Mesenchymal stem cell (in vitro differentiated cells and primary cell): Measurements from ENCODE around the gene SENP3.

ENCODE experiments used
- DNase-seq: peaks from one replicate; pipeline ENCODE4 v3.0.0-alpha.2; 2013
- H2AFZ ChIP-seq: one replicate; pipeline ENCODE4 v1.6.1; 2013; ENCODE audit warnings: low read depth, mild to moderate bottlenecking, control low read depth, inconsistent platforms, low read length, moderate library complexity
- H2AK5ac ChIP-seq: 2 replicates; pipeline ENCODE4 v1.6.1; 2013; ENCODE audit warnings: low read length, moderate library complexity, mild to moderate bottlenecking, inconsistent platforms; ENCODE audit not compliant: severe bottlenecking
- H2BK120ac ChIP-seq: one replicate; pipeline ENCODE4 v1.6.1; 2013; ENCODE audit warnings: low read depth, mild to moderate bottlenecking, inconsistent platforms, low read length, moderate library complexity
- H2BK12ac ChIP-seq, 2 experiments: one replicate each; pipeline ENCODE4 v1.6.1; 2013; ENCODE audit warnings: inconsistent platforms in 2 of 2, low read length in 2 of 2, mild to moderate bottlenecking in 2 of 2, moderate library complexity in 2 of 2, control low read depth in 1 of 2
- H2BK15ac ChIP-seq: one replicate; pipeline ENCODE4 v1.6.1; 2013; ENCODE audit warnings: mild to moderate bottlenecking, low read depth, inconsistent platforms; ENCODE audit not compliant: poor library complexity, severe bottlenecking
- H2BK5ac ChIP-seq: 2 replicates; pipeline ENCODE4 v1.6.1; 2013; ENCODE audit warnings: low read depth, mild to moderate bottlenecking, low read length, control low read depth, inconsistent platforms; ENCODE audit not compliant: poor library complexity, severe bottlenecking
- H3K14ac ChIP-seq, 2 experiments: one replicate each; pipeline ENCODE4 v1.6.1; 2013; ENCODE audit warnings: inconsistent platforms in 2 of 2, low read length in 2 of 2, control low read depth in 1 of 2, mild to moderate bottlenecking in 1 of 2, moderate library complexity in 1 of 2
- H3K18ac ChIP-seq, 2 experiments: one replicate each; pipeline ENCODE4 v1.6.1; 2013; ENCODE audit warnings: inconsistent platforms in 2 of 2, low read length in 2 of 2, control low read depth in 1 of 2, low read depth in 1 of 2, mild to moderate bottlenecking in 1 of 2
- H3K23ac ChIP-seq, 2 experiments: one replicate each; pipeline ENCODE4 v1.6.1; 2013; ENCODE audit warnings: inconsistent platforms in 2 of 2, low read length in 2 of 2, mild to moderate bottlenecking in 2 of 2, moderate library complexity in 2 of 2, control low read depth in 1 of 2
- H3K27ac ChIP-seq: 2 replicates; pipeline ENCODE4 v1.5.1; 2013; ENCODE audit warnings: mild to moderate bottlenecking, moderate library complexity, low read length, control low read depth, inconsistent platforms; ENCODE audit not compliant: poor library complexity, severe bottlenecking
- H3K27me3 ChIP-seq, 2 experiments: 2 replicates each; pipeline versions ENCODE4 v1.6.1 to v1.7.0; 2013; ENCODE audit warnings: low read length in 2 of 2, mild to moderate bottlenecking in 2 of 2, moderate library complexity in 2 of 2, control low read depth in 1 of 2, inconsistent platforms in 1 of 2; ENCODE audit not compliant: control insufficient read depth in 1 of 2, insufficient read depth in 1 of 2
- H3K36me3 ChIP-seq, 2 experiments: 2 replicates each; pipeline versions ENCODE4 v1.6.1 to v1.7.0; 2013; ENCODE audit warnings: low read length in 2 of 2, control low read depth in 1 of 2, inconsistent platforms in 1 of 2, low read depth in 1 of 2, mild to moderate bottlenecking in 1 of 2; ENCODE audit not compliant: insufficient read depth in 2 of 2, control insufficient read depth in 1 of 2
- H3K4ac ChIP-seq, 2 experiments: one replicate each; pipeline ENCODE4 v1.6.1; 2013; ENCODE audit warnings: inconsistent platforms in 2 of 2, low read length in 2 of 2, mild to moderate bottlenecking in 2 of 2, moderate library complexity in 2 of 2, control low read depth in 1 of 2, low read depth in 1 of 2
- H3K4me1 ChIP-seq: 2 replicates; pipeline ENCODE4 v1.6.1; 2013; ENCODE audit warnings: low read depth, low read length, control low read depth; ENCODE audit not compliant: control insufficient read depth, insufficient read depth
- H3K4me2 ChIP-seq: 2 replicates; pipeline ENCODE4 v1.6.1; 2013; ENCODE audit warnings: low read length, mild to moderate bottlenecking, inconsistent platforms; ENCODE audit not compliant: poor library complexity, severe bottlenecking
- H3K4me3 ChIP-seq, 2 experiments: 2 replicates each; pipeline versions ENCODE4 v1.5.1 to v1.7.0; 2013; ENCODE audit warnings: low read length in 2 of 2, mild to moderate bottlenecking in 2 of 2, control low read depth in 1 of 2, low read depth in 1 of 2; ENCODE audit not compliant: insufficient read depth in 1 of 2
- H3K79me1 ChIP-seq: replicated peaks from 2 replicates; pipeline ENCODE4 v1.6.1; 2013; ENCODE audit warnings: mild to moderate bottlenecking, control low read depth, low read length, inconsistent platforms; ENCODE audit not compliant: poor library complexity, severe bottlenecking
- H3K9ac ChIP-seq: 2 replicates; pipeline ENCODE4 v1.7.0; 2013; ENCODE audit warnings: mild to moderate bottlenecking, low read length, moderate library complexity
- H3K9me3 ChIP-seq: 2 replicates; pipeline ENCODE4 v1.7.0; 2013; ENCODE audit warnings: mild to moderate bottlenecking, low read length; ENCODE audit not compliant: control insufficient read depth
- H4K8ac ChIP-seq: one replicate; pipeline ENCODE4 v1.6.1; 2013; ENCODE audit warnings: inconsistent platforms, mild to moderate bottlenecking, low read length, moderate library complexity
- H4K91ac ChIP-seq: one replicate; pipeline ENCODE4 v1.6.1; 2013; ENCODE audit warnings: mild to moderate bottlenecking, low read length, inconsistent platforms
- WGBS: methylation state at CpG from one replicate; pipeline ENCODE4 v1.1.7; 2013; ENCODE audit warnings: mixed read lengths; 5-methylcytosine and 5-hydroxymethylcytosine counted together

SENP3 gene

DNA sequence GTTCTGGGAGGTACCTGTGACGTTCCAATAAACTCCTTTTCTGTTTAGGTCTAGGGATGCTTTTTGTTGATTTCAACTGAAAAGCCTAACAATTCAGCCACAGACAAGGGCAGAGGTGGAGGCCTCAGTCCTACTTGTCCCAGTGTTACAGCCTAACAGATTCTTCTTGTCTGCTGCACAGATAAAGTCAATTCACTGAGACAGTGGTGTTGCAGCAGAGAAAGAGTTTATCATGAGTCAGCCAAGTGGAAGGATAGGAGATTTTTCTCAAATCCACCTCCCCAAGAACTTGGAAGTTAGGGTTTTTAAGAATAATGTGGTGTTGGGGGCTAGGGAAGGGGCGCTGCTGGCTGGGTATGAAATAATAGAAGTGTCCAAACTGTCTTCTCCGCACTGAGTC, 23.7 kb upstream of the SENP3 start:
- no peaks in the 10 kb centered on the region for H3K79me1 ChIP-seq
- no peaks in the 10 kb centered on the region for H3K36me3 ChIP-seq
- H3K23ac ChIP-seq: no peak overlapping the region
- no peak overlapping the region for H2BK12ac ChIP-seq
- H2AK5ac ChIP-seq: no peak overlapping the region
- peaks cover 3% of the 10 kb centered on the region for H3K4me1 ChIP-seq
- no peak overlapping the region for H3K18ac ChIP-seq
- peaks cover 16% of the 10 kb centered on the region for H3K9me3 ChIP-seq
- H4K8ac ChIP-seq: no peak overlapping the region
- no peak overlapping the region for H2BK120ac ChIP-seq
- WGBS: 100% methylated on average over 2 of the region's 3 CpGs
- H3K4me3 ChIP-seq: no peak overlapping the region
- no peak overlapping the region for H3K14ac ChIP-seq
- no peak overlapping the region for H3K9ac ChIP-seq
- no peak overlapping the region for H3K4me2 ChIP-seq
- H2BK5ac ChIP-seq: no peak overlapping the region
- no peak overlapping the region for H4K91ac ChIP-seq
- no peak overlapping the region for H3K27ac ChIP-seq
- no peak for DNase-seq
- H3K4ac ChIP-seq: no peak overlapping the region
- no peak overlapping the region for H2BK15ac ChIP-seq
- H3K27me3 ChIP-seq: peaks cover 6 to 7% of the 10 kb centered on the region in 2 experiments
- no peak overlapping the region for H2AFZ ChIP-seq

GRCh38 chr17:7538891-7539545, 22.7 kb upstream of the SENP3 start:
- Histone ChIP-seq H2BK5ac (no peak overlapping the region), H3K79me1 (no peaks in the 10 kb centered on the region), H4K8ac (no peak overlapping the region), H3K4me2 (no peak overlapping the region), H3K23ac (no peak overlapping the region), H4K91ac (no peak overlapping the region), H2BK15ac (no peak overlapping the region), H3K27ac (no peak overlapping the region), H2AFZ (no peak overlapping the region), H3K4me1 (peaks cover 3% of the 10 kb centered on the region), H2BK120ac (no peak overlapping the region), H2AK5ac (no peak overlapping the region), H3K4ac (no peak overlapping the region), H3K4me3 (no peak overlapping the region), H3K18ac (no peak overlapping the region), H3K14ac (no peak overlapping the region), H3K9me3 (peaks cover 16% of the 10 kb centered on the region), H2BK12ac (no peak overlapping the region), H3K36me3 (no peaks in the 10 kb centered on the region), H3K9ac (no peak overlapping the region), H3K27me3 (peaks cover 14% of the 10 kb centered on the region in 2 experiments)
- no peak for DNase-seq
- 63% methylated on average over 11 of the region's 11 CpGs for WGBS

GRCh38 chr17:7541074-7541621, 20.6 kb upstream of the SENP3 start:
- no peak overlapping the region for H2BK120ac ChIP-seq

GRCh38 chr17:7544911-7545310, 16.8 kb upstream of the SENP3 start:
- H3K27ac ChIP-seq: no peak overlapping the region
- H4K91ac ChIP-seq: no peak overlapping the region
- no peaks in the 10 kb centered on the region for H3K36me3 ChIP-seq
- DNase-seq: no peak
- H2BK120ac ChIP-seq: no peak overlapping the region
- H3K4me3 ChIP-seq: no peak overlapping the region
- no peak overlapping the region for H3K14ac ChIP-seq
- no peak overlapping the region for H3K4ac ChIP-seq
- 75% methylated on average over 6 of the region's 6 CpGs for WGBS
- no peak overlapping the region for H2BK12ac ChIP-seq
- peaks cover 3% of the 10 kb centered on the region for H3K79me1 ChIP-seq
- no peak overlapping the region for H3K4me2 ChIP-seq
- peaks cover 14% of the 10 kb centered on the region in 2 experiments for H3K27me3 ChIP-seq
- H3K9me3 ChIP-seq: no peaks in the 10 kb centered on the region
- no peak overlapping the region for H4K8ac ChIP-seq
- no peak overlapping the region for H2AK5ac ChIP-seq
- no peak overlapping the region for H3K9ac ChIP-seq
- no peak overlapping the region for H2BK15ac ChIP-seq
- H2AFZ ChIP-seq: no peak overlapping the region
- H3K23ac ChIP-seq: no peak overlapping the region
- H3K18ac ChIP-seq: no peak overlapping the region
- H3K4me1 ChIP-seq: peaks cover 15% of the 10 kb centered on the region
- no peak overlapping the region for H2BK5ac ChIP-seq

More at GRCh38 chr17:7541074-7541621, 20.6 kb upstream of the SENP3 start:
- Histone ChIP-seq H2AFZ (no peak overlapping the region), H3K4me1 (peaks cover 3% of the 10 kb centered on the region), H2BK5ac (no peak overlapping the region), H3K23ac (no peak overlapping the region), H2BK12ac (no peak overlapping the region), H3K79me1 (no peaks in the 10 kb centered on the region), H3K9me3 (peaks cover 16% of the 10 kb centered on the region), H2AK5ac (no peak overlapping the region), H2BK15ac (no peak overlapping the region), H3K4me2 (no peak overlapping the region), H3K27ac (no peak overlapping the region), H3K18ac (no peak overlapping the region), H3K36me3 (no peaks in the 10 kb centered on the region), H3K4me3 (no peak overlapping the region), H3K9ac (no peak overlapping the region), H3K14ac (no peak overlapping the region), H3K27me3 (peaks cover 14% of the 10 kb centered on the region in 2 experiments), H4K91ac (no peak overlapping the region), H3K4ac (no peak overlapping the region), H4K8ac (no peak overlapping the region)
- no peak for DNase-seq
- WGBS: 83% methylated on average over 9 of the region's 9 CpGs
